Neutrophil (primary cell): ENCODE data around the gene RNF41.

Experiments
- H3K27ac ChIP-seq: fragments of 200-600 bp; sonication (generic); 2 replicates; pipeline ENCODE4 v1.5.1; 2016; ENCODE audit warnings: mild to moderate bottlenecking, moderate library complexity
- H3K27me3 ChIP-seq: fragments of 200-600 bp; sonication (generic); 2 replicates; pipeline ENCODE4 v1.6.0; 2016; ENCODE audit warnings: mild to moderate bottlenecking
- H3K36me3 ChIP-seq: fragments of 200-600 bp; sonication (generic); 2 replicates; pipeline ENCODE4 v1.5.1; 2017
- H3K4me1 ChIP-seq, 2 experiments: fragments of 200-600 bp in 1 of 2; sonication (generic) in 1 of 2; 1 replicate in 1 of 2; 2 replicates in 1 of 2; pipeline versions ENCODE4 v1.5.1 to v1.6.1; 2013 to 2016; ENCODE audit warnings: low read depth in 1 of 2, low read length in 1 of 2, mild to moderate bottlenecking in 1 of 2, moderate library complexity in 1 of 2; ENCODE audit not compliant: control insufficient read depth in 1 of 2, insufficient read depth in 1 of 2
- H3K4me3 ChIP-seq, 2 experiments: fragments of 200-600 bp in 1 of 2; sonication (generic) in 1 of 2; 1 replicate in 1 of 2; 2 replicates in 1 of 2; pipeline ENCODE4 v1.5.1; 2013 to 2016; ENCODE audit warnings: low read depth in 1 of 2, low read length in 1 of 2, mild to moderate bottlenecking in 1 of 2, moderate library complexity in 1 of 2
- H3K9me3 ChIP-seq: fragments of 200-600 bp; sonication (generic); 2 replicates; pipeline ENCODE4 v1.5.1; 2016
- TF ChIP-seq, protein P1 (sequence below): fragments of 200-600 bp; sonication (generic); IDR thresholded peaks from 2 replicates; pipeline ENCODE4 v1.5.1; 2016; ENCODE audit warnings: antibody characterized with exemption

The RNF41 gene

DNA sequence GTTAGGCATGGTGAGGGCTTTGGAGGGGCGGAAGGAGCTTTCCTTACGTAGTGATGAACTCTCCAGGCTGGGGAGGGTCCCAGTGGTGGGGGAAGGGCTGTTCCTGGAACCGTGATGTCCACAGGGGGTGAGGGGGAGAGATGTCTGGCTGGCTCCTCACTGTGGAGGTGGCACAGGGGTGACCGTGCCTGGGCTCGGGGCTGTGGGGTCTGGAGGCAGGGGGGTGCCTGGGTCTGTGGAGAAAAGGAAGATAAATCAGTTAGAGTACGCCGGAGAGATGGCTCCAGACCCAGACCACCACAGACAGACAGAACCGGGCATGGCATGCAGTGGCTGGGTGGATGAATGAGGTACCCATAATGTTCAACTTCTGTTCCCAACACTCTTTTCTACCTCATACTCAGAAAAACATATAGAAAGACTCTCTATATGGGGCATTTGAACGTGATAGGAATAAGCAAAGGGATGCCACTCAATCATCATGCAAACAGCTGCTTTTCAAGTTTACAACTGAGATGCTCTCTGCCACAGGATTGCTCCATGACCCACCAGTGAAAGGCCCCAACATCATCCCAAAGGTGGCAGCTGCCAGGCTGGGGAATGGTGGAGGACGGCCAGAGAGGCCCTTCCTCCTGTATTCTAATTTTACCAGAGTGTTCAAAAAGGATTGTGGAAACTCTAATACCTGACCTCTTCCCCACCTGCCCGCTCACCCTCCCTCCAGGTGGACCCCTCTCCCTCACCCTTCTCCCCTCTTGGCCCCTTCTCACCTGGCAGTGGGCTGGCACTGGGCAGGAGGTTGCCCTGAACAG, 58.0 kb downstream of the RNF41 start:
- TF ChIP-seq, protein P1, sequence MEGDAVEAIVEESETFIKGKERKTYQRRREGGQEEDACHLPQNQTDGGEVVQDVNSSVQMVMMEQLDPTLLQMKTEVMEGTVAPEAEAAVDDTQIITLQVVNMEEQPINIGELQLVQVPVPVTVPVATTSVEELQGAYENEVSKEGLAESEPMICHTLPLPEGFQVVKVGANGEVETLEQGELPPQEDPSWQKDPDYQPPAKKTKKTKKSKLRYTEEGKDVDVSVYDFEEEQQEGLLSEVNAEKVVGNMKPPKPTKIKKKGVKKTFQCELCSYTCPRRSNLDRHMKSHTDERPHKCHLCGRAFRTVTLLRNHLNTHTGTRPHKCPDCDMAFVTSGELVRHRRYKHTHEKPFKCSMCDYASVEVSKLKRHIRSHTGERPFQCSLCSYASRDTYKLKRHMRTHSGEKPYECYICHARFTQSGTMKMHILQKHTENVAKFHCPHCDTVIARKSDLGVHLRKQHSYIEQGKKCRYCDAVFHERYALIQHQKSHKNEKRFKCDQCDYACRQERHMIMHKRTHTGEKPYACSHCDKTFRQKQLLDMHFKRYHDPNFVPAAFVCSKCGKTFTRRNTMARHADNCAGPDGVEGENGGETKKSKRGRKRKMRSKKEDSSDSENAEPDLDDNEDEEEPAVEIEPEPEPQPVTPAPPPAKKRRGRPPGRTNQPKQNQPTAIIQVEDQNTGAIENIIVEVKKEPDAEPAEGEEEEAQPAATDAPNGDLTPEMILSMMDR: no peak
- Histone ChIP-seq H3K27me3 (no peaks in the 10 kb centered on the region), H3K36me3 (peaks cover 90% of the 10 kb centered on the region), H3K4me3 (no peak overlapping the region), H3K27ac (peak overlapping the region; percentile 50), H3K9me3 (no peaks in the 10 kb centered on the region), H3K4me1 (peaks cover 32% of the 10 kb centered on the region in 2 experiments)

DNA sequence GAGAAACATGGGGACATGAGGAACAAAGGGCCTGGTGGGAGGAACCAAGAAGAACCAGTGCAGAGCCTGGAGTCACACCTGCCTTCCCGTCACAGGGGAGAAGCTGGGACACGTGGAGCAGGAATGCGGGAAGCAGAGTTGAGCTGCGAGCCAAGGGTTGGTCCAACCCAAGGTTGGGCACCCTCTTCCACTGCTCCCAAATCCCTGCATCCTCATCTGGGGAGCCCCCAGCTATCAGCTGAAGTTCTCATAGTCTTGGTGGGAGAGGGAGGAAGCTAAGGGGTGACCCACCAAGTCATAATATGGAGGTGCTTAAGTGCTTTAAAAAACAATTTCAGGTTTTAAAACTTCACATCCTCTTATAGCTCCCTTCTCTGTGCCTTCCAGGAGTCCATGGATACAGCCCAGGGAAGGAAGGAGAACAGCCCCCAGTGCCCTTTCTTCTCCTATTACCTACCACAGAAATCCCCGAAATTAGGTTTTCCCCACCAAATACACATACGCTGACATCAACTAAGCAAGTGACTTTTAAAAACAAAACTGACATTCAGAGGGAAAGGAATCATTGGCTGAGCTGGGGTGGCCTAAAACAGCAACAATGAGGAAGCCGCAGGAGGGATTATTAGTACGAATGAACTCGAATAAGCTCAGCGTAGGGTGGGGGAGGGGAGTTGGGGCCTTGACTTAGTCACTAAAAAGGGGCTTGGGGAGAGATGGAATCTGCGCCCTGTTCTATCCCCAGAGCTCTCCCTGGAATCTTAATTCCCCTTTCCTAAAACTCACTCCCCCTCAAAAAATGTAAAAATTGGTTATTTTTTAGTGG, 59.0 kb downstream of the RNF41 start:
- peak overlapping the region; percentile 48 for H3K27ac ChIP-seq
- no peaks in the 10 kb centered on the region for H3K9me3 ChIP-seq
- peaks cover 81% of the 10 kb centered on the region for H3K36me3 ChIP-seq
- TF ChIP-seq, protein P1: no peak
- no peaks in the 10 kb centered on the region for H3K27me3 ChIP-seq
- peaks cover 33 to 36% of the 10 kb centered on the region in 2 experiments for H3K4me1 ChIP-seq
- no peak overlapping the region for H3K4me3 ChIP-seq

DNA sequence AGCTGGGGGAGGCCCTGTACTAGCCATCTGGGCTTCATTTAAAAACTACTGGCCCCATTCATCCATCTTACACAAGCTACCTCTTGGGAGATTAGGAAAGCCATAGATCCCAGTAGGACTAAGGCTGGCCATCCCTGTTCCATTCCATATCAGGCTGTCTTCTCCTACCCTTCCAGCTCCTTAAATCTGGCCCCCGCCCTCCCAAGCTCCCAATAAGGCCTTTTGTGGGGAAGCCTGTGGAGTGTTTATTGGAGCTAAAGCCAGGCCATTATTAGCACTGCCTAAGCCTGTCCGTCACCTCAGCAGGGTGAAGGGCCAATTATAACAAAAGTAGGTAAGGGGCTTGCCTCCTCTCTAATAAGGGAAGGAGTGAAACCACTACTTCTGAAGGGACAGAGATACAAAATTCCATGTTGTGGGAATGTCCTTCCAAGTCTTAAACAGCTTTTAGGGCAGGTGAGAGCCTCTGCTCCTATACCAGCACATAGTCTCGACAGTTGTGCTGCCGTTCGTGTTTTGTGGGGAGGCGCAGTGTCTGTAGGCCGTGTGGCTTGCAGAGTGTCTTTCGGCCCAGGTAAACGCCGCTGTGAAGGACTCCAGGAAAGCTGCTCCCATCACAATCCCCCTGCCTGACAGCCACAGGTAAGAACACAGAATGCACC, 59.9 kb downstream of the RNF41 start:
- TF ChIP-seq, protein P1: no peak
- no peak overlapping the region for H3K4me3 ChIP-seq
- H3K27me3 ChIP-seq: no peaks in the 10 kb centered on the region
- peak overlapping the region; percentile 96 for H3K27ac ChIP-seq
- H3K9me3 ChIP-seq: no peaks in the 10 kb centered on the region
- H3K36me3 ChIP-seq: peaks cover 73% of the 10 kb centered on the region
- peaks cover 42 to 45% of the 10 kb centered on the region in 2 experiments for H3K4me1 ChIP-seq

DNA sequence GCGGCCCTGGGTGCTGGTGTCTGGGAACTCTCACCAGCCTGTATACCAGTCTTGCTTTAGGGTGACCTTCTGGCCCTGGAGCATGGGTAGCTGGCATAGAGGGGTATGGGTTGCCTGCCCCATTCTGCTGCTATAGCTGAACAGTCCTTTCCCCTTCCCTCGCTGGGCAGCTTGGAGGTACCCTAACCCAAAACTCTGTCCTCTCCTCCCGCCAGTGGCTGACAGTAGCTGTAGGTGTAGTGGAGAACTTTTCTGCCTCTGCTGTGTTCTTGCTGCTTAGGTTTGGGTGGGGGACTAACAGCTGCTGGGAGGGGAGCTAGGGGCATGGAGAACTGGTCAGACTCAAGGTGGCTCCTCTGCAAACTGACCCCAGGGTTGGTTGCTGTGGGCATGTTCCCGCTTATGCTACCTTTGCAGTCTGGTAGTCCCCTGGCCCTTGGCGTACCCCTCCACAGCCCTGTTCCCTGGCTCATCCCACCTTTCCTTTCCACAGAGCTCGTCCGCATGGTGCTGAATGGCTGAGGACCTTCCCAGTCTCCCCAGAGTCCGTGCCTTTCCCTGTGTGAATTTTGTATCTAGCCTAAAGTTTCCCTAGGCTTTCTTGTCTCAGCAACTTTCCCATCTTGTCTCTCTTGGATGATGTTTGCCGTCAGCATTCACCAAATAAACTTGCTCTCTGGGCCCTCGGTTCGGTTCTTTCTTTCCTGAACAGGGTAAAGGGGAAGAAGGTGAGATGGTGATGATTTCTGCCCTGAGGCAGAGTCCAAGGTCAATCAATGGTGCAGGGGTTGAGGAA, 60.6 kb downstream of the RNF41 start:
- H3K9me3 ChIP-seq: no peaks in the 10 kb centered on the region
- TF ChIP-seq, protein P1: no peak
- peak overlapping the region; percentile 67 to 99 for H3K4me3 ChIP-seq
- peaks cover 44 to 50% of the 10 kb centered on the region in 2 experiments for H3K4me1 ChIP-seq
- H3K36me3 ChIP-seq: peaks cover 66% of the 10 kb centered on the region
- peak overlapping the region; percentile 96 for H3K27ac ChIP-seq
- no peaks in the 10 kb centered on the region for H3K27me3 ChIP-seq
